ENCODE results near the gene ERP27.
A peak's percentile ranks its signal among the peaks of the same experiment; 100 is the strongest.

The ERP27 gene

GRCh38 chr12:14903386-14904098, 34.8 kb downstream of the ERP27 start:
- DNase-seq (ENCODE audit: low spot score): no peak

GRCh38 chr12:14902465-14902864, 35.9 kb downstream of the ERP27 start:
- no peak for DNase-seq (ENCODE audit: low spot score)

DNA sequence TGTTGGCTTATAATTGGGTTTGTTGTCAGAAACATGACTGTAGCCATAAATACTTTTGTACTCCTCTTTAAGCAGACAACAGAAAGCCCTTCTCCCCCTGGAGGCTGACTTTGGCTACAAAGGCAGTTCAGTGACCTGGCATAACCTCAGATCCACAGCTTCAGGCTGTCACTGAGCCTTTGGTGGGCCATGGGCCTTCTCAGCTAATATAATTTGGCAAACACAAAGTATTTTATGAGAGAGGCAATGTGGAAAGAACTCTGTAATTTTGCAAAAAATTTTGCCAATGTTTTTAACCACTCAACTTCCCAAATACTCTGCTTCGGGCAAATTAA, 37.1 kb downstream of the ERP27 start:
- DNase-seq (ENCODE audit: low spot score): no peak

- DNase-seq (ENCODE audit: low spot score): no peak
Measured at GRCh38 chr12:14900521-14901227, 37.7 kb downstream of the ERP27 start.

- DNase-seq (ENCODE audit: low spot score): no peak
Measured at GRCh38 chr12:14896521-14897169, 41.7 kb downstream of the ERP27 start.

DNA sequence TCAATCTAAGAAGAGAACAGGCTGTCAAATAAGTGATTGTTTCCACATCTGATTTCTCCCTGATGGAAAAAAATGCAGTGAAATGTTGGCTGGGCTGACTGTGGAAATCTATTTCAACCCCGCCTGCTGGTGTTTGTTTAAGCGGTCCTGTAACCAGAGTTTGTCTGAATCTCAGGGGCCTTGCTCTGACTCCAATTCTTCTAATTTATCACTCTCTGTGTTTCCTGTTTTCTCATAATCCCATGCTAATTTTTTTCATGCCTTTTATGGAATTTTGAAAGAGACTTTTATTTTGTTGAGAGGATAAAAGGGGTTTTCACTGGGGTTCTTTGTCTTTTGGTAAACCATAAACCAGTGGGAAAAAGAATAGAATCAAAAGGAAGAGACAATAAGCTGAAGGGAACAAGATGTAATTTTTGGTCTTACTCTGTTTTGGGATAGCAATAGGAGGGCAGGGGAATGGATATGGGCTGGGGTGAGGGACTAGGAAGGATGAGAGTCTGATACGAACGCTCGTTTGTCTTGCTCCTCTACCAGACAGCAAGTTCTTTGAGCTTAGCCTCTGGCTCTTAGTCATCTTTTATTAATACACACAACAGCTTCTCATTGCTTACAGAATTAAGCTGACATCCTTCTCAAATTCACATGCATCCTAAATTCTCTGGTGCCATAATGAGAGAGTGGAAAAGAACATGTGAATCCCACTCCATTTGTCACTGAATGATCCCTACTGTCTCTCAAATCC, 44.7 kb downstream of the ERP27 start:
- DNase-seq (ENCODE audit: low spot score): peak; percentile 6

GRCh38 chr12:14892726-14893505, 45.4 kb downstream of the ERP27 start:
- DNase-seq (ENCODE audit: low spot score): peak; percentile 59

DNA sequence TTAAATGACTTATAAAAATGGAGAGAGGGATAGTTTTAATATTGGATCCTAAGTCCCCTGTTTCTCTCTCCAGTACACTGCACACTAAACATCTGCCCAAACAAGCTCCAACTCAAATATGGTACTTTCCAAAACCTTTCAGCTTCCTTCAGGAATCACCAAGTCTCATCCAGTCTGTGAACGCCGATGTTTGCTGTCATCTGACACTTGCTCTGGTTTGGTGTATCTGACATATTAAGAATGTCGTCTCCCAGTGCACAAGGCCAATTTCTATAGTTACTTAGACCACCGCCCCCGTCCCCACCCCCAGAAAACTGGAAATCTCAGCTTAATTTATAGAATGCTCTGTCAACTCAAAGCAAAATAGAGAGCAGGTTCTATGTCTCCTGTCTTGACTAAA, 47.6 kb downstream of the ERP27 start:
- no peak for DNase-seq (ENCODE audit: low spot score)

- no peak for DNase-seq (ENCODE audit: low spot score)
Measured at GRCh38 chr12:14886271-14886670, 52.1 kb downstream of the ERP27 start.

DNA sequence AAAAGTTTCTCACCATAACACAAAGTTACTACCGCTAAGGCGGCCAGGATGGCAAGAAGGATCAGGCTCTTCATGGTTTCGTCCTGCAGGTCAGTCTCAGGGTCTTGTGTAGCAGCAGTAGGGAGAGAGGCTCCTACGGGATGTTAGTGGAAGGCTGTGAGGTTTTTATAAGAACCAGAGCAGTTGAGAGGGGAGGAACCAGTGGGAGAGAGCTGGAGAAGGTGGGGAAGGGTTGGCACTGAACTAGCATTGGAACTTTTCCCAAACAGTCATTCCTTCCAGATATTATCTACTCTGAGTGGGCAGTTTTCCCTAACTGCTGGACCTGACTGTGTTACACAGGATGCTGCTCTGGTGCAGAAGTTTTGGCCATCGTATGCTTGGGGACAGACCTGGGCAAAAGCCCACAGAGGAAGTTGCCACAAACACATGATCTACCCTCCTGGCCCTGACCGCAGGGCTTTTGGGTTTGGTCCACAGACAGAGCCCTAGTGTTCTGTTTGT, 52.6 kb downstream of the ERP27 start, which contains the start of gene MGP:
Gene MGP, minus strand, starts transcription at position 137 of the 504 bp plus-strand sequence. Its CDS starts 63 bp downstream, at position 74.
- DNase-seq (ENCODE audit: low spot score): peak; percentile 11

DNA sequence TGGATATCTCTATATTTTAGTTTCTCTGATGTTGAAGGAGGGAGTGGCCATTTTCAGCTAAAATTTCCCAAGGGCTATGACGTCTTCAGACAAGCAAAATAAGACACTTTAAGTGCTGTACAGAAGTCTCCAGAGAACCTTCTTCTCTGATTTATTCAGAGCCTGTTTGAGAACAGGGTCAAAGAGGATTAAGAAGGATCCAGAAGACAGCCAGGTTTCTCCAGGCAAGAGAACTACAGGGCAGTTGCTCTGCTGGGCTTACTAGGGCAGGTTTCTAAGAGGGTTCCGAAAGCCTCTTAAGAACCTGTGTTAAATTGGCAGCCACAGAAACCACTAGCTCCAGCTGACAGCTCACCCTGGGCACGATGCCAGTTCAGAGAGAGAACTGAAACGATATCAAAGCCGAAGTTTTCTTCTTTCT, 53.9 kb downstream of the ERP27 start:
- peak; percentile 59 for DNase-seq (ENCODE audit: low spot score)

DNA sequence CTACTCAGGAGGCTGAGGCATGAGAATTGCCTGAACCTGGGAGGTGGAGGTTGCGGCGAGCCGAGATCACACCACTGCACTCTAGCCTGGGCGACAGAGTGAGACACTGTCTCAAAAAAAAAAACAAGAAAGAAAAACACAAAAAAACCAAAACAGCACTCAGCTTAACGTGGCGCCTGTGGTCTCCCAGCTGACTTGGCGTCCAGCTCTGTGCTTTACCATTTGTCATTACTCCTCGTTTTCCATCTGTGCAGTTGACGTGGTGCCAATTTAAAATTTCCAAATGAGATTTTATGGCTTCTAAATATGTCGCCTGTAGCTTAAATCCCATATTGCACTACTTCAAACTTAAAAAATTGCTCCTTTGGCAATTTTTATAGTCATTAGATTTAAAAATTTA, 54.7 kb downstream of the ERP27 start:
- no peak for DNase-seq (ENCODE audit: low spot score)

DNA sequence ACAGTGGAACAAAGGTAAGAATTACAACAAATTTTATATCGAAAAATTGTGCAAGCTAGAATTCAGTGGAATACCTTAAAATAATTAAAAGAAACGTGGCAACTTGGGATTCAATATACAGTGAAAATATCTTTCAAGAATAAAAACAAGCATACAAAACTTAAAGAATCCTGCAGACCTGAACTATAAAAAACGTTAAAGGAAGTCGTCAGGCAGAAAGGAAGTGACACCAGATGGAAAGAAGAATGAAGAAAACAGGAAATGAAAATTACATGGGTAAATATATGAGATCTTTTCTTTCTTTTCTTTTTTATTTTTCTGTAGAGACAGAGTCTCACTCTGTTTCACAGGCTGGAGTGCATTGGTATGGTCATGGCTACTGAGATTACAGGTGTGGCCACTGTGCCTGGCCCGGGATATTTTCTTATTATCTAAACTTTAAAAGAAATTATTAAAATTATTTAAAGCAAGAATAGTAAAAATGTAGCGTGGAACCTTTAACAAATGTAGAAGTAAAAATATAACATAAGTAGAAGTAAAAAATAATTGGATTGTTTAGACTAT, 57.4 kb downstream of the ERP27 start:
- no peak for DNase-seq (ENCODE audit: low spot score)

- DNase-seq (ENCODE audit: low spot score): no peak
Measured at GRCh38 chr12:14879222-14879933, 59.0 kb downstream of the ERP27 start.

DNA sequence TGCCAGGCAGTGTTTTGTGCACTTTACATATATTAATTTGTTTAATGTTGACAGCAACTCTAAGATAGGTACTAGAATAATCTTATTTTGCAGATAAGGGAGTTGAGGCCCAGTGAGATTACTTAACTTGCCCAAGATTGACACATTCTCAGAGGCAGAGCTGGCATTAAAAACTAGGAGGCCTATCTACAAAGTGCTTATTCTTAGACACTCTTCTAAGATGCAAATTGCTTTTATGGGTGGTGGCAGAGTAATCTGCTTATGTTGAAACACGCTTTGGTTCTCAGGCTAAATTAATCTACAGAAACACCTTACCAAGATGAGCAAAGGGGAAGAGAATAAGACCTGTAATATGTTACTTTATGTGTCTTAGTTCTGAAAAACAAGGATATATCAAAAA, 59.8 kb downstream of the ERP27 start:
- no peak for DNase-seq (ENCODE audit: low spot score)

GRCh38 chr12:14876833-14877232, 61.5 kb downstream of the ERP27 start:
- no peak for DNase-seq (ENCODE audit: low spot score)

DNA sequence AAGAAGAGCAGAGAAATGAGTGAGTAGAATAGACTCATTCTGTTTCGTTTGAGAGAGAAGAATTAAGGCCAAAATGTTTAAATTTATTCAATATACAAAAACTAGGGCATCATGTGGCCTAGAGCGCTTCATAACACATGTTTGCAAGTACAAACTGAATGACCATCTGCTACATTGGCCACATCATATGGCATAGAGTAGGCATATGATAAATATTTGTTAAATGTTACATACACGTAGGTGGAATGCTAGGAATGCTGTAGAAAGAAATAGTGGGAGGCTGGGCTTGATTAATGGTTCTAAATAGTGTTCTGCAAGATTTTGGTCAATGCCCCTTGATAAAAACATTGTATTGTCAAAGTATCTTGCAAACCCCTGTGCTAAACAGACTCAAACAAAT, 63.5 kb downstream of the ERP27 start:
- DNase-seq (ENCODE audit: low spot score): no peak

DNA sequence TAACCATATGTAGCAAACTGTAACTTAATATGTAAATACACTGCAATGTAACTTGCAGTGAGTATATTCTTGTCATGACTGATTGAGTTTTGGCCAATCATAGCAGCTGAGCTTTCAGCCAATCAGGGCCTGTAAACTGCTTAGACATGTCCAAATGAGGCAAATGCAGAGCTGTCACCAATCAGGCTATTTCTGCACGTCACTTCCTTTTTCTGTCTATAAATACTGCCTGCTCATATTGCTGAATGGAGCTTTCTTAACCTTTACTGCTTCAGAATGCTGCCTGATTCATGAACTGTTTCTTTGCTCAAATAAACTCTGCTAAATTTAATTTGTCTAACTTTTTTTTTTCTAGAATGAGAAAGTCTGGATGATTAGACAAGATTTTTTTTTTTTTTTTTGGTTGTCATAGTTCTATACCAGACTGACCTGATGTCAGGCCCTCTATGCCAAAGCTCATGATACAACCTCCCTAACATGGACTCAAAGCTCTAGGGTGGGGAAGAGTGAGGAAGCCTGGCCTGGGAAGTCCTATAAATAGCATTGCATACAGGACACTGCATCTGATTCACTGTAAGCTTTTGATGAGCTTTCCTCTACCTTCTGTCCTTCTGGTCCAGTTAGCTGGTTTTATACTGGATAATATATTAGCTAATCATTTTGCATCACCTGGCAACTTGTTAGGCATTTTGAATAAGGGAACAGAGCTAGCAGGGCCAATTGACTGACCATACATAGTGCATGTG, 64.7 kb downstream of the ERP27 start:
- no peak for DNase-seq (ENCODE audit: low spot score)

DNA sequence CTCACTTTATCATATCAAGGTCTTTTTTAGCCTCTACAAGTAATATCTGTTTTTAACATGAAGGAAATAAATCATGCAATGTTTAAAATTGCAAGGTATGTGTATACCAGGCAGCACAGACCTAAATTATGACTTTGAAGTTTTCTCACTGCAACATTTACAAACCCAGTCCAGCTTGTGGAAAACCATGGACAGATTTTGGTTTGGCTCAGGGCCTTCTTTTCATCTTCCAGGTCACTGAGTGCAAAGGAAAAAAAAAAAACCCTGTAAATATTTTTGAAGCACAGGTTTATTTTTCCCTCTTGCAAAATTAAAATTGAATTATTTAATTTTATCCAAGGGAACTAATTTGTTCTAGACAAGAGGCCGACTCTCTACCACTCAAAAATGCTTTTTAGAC, 66.5 kb downstream of the ERP27 start:
- DNase-seq (ENCODE audit: low spot score): no peak

DNA sequence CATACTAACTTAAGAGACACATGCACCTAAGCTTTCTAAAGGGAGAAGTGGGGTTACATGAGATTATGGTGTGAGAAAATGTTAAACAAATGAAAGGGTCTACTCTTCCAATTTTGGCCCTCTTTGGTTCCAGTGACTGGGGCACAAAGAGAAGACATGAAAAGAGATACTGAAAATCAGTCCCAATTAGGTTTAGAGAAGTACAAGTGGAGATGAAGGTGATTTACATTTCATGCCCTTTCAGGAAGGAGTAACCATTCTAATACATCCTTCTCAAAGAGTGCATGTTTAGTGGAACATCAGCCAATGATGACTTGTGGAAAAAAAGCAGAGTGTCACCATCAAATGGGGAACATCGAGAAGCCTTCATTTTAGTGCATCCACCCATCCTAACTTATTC, 67.1 kb downstream of the ERP27 start:
- no peak for DNase-seq (ENCODE audit: low spot score)

All from globus pallidus (tissue), 1 donor.